ENCODE measurements around the gene HIGD2A.

Gene HIGD2A

DNA sequence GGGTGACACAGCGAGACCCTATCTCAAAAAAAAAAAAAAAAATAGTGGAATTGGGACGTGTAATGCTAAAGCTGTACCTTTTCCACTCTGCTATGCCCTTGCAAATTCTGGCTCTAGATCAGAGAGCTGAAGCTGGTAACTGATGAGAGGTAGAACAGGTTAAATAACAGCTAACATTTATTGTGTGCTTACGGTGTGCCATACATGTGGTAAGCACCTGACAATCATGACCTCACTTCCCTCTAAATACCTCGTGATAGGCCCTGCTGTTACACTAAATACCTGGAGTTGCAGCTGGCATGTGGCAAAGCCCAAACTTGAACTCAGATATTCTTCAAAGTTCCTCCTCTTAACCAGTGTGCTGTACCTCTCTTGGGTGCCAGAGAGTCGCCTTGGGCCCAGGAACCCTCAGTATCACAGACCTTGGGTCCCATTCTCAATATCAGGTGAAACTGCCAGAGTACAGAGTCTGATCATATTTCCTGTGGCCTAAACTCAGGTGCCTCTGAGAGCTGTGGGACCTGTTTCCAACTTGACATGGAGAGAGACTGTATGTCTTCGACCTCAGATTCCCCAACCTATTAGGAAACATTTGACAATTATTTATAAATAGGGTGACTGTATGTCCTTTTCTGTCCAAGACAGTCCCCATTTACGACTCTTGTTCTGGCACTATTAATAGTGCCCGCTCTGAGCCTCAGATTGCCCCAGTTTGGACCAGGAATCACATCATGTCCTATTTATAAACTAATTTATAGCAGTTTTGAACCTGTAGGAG lies 18.4 kb upstream of the HIGD2A start:
- TF ChIP-seq, protein P1, sequence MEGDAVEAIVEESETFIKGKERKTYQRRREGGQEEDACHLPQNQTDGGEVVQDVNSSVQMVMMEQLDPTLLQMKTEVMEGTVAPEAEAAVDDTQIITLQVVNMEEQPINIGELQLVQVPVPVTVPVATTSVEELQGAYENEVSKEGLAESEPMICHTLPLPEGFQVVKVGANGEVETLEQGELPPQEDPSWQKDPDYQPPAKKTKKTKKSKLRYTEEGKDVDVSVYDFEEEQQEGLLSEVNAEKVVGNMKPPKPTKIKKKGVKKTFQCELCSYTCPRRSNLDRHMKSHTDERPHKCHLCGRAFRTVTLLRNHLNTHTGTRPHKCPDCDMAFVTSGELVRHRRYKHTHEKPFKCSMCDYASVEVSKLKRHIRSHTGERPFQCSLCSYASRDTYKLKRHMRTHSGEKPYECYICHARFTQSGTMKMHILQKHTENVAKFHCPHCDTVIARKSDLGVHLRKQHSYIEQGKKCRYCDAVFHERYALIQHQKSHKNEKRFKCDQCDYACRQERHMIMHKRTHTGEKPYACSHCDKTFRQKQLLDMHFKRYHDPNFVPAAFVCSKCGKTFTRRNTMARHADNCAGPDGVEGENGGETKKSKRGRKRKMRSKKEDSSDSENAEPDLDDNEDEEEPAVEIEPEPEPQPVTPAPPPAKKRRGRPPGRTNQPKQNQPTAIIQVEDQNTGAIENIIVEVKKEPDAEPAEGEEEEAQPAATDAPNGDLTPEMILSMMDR (IDR thresholded peaks at IDR 0.05; ENCODE audit: low read depth, low read length): no peak
- no peak for DNase-seq (ENCODE audit: low read depth in 2 of 2)
- no peak overlapping the region for H3K4me3 ChIP-seq (replicated peaks in 1 of 2; ENCODE audit: low read depth in 2 of 2, low read length in 2 of 2)

DNA sequence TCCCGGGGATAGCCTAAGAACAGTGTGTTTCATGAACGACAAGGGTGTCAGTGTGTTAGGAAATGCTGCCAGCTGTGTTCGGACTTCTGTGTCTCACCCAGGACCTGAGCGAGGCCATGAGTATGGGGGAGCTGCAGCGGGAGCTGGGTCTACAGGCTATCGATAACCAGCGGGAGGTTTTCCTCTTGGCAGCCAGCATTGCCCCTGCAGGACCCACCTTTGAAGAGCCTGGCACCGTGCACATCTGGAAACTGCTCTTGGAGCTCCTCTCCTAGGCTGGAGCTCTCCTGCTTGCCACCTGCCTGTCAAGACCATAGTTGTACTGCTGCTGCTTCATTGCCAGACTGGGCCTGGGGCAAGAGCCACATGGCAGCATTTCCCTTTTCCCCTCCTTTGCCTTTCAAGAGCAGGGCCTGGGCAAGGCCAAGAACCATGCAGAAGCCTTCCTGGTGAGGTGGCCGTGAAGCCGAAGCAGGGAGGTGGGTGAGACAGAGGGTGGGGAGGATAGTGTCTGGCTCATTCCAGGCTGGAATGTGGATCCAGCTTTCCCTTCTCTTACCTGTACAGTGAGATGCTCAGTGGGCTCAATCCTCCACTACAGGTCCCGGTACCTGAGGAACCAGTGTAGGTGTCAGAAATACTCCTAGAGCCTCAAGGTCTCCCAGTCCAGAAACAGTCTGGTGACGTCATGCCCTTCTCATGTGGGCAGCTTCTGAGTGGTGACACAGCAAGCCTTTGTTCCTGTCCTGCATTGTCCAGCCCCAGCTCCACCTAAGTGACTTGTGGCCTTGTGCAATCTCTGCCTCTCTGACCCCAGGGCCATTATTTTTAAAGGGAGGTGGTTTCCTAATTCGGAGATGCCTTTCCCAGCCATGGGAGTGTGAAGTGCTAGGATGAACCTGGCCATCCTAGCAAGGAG lies 16.7 kb upstream of the HIGD2A start:
- no peak overlapping the region for H3K4me3 ChIP-seq (replicated peaks in 1 of 2; ENCODE audit: low read depth in 2 of 2, low read length in 2 of 2)
- TF ChIP-seq, protein P1 (IDR thresholded peaks at IDR 0.05; ENCODE audit: low read depth, low read length): no peak
- peak in 1 of 2 donors; percentile 45 for DNase-seq (ENCODE audit: low read depth in 2 of 2)

DNA sequence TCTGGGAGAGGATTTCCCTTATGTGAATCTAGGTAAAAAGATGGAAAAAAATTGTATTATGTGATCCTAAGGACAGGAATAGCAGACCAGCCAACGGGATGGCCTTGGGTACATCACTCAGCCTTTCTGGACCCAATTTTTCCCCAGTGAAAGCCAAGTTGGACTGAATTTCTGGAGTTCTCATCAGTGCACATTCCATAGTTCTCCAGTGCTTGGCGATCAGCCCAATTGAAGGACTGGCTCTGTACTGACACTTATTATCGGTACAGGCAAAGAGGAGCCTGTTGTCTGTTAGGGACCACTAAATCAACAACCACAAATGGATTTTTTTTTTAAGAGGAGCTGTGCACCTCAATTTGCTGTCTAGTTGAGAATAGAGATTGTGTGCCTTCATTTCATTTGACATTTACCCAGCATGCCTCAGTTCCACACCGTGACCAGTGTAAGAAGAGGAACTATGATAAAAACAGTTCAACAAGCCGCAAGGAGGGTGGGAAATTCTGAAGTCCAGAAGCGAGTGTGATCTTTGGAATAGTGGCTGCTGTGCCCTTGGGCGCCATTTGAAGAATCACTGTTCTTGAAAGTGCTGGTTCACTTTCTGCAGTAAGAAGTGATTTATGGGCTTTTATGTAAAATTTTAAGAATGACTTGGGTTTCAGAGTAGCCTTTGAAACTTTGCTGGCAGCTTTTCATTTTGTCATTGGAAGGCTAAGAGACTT lies 15.3 kb upstream of the HIGD2A start:
- DNase-seq (ENCODE audit: low read depth in 2 of 2): peak in 1 of 2 donors; percentile 42
- H3K4me3 ChIP-seq (replicated peaks in 1 of 2; ENCODE audit: low read depth in 2 of 2, low read length in 2 of 2): no peak overlapping the region
- TF ChIP-seq, protein P1 (IDR thresholded peaks at IDR 0.05; ENCODE audit: low read depth, low read length): no peak

DNA sequence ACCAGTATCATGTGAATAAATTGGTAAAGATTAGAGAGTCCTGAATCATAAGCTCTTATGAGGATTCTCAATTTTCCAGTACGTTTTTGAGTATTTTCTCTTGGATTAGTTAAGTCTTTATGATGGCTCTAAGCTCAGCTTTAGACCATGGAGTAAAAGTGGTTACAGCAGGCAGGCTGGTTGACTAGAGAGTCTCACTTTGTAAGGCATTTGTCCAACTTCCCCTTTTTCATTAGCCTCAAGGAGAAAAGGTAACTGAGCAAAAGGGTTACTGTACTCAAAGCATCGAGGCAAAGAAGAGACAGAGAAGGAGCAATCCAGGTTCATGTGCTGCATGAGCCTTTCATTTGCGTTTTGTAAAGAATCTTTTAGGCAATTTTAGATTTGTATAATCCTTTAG lies 8.7 kb upstream of the HIGD2A start:
- TF ChIP-seq, protein P1 (IDR thresholded peaks at IDR 0.05; ENCODE audit: low read depth, low read length): no peak
- DNase-seq (ENCODE audit: low read depth in 2 of 2): no peak
- H3K4me3 ChIP-seq (replicated peaks in 1 of 2; ENCODE audit: low read depth in 2 of 2, low read length in 2 of 2): no peak overlapping the region

DNA sequence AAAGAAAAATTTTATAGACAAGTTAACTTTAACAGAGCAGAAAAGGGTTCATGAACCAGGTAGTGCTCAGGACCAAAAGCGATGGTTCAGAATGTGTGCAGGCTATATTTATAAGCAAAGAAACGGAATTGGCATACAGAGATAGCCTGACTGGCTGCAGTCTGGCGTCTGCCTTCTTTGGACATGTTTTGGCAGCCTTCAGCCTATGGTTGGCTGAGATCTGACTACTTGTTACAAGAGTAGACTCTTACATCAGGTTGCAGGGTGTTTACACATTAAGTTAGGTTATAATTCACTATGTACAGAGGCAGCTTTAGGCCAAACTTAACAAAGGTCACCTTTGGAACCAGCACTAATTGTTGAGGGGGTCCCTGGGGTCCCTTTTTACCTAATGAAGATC lies 7.1 kb upstream of the HIGD2A start:
- no peak for DNase-seq (ENCODE audit: low read depth in 2 of 2)
- no peak overlapping the region for H3K4me3 ChIP-seq (replicated peaks in 1 of 2; ENCODE audit: low read depth in 2 of 2, low read length in 2 of 2)
- TF ChIP-seq, protein P1 (IDR thresholded peaks at IDR 0.05; ENCODE audit: low read depth, low read length): no peak

DNA sequence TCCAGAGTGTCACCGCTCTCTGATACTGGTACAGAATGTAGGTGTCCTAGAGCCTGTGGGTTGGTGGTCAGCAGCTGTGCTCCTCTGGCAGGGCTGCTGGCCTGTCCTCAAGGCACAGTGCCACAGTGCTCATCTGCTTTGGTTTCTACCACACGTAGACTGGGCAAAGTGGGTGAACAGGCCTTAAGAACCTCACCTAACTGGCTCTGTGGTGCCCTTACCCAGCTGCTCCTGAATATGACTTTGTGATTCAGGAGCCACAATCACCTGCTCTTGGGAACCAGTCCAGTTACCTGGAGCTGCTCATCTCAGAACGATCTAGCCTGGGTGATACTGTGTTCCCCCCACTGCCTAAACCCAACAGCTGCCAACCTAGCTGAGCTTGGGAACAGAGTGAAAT lies 6.6 kb upstream of the HIGD2A start:
- no peak overlapping the region for H3K4me3 ChIP-seq (replicated peaks in 1 of 2; ENCODE audit: low read depth in 2 of 2, low read length in 2 of 2)
- TF ChIP-seq, protein P1 (IDR thresholded peaks at IDR 0.05; ENCODE audit: low read depth, low read length): no peak
- DNase-seq (ENCODE audit: low read depth in 2 of 2): no peak
